AG09319 (cell line): ENCODE data around the gene ACP6.

Experiments used
- DNase-seq: peaks from one replicate; pipeline ENCODE4 v3.0.0-alpha.2; 2010; ENCODE audit warnings: low read depth; ENCODE audit errors: extremely low read depth
- CTCF ChIP-seq: IDR thresholded peaks from 2 replicates; pipeline ENCODE4 v1.5.1; 2011; ENCODE audit warnings: low read depth, mild to moderate bottlenecking, inconsistent platforms, low read length, moderate library complexity

ACP6 gene

GRCh38 chr1:147627435-147628110, 42.8 kb downstream of the ACP6 start:
- peak; percentile 99 for TF ChIP-seq CTCF
- peak; percentile 18 for DNase-seq

- no peak for TF ChIP-seq CTCF
Measured at GRCh38 chr1:147626739-147627138, 43.6 kb downstream of the ACP6 start.

GRCh38 chr1:147626291-147626690, 44.0 kb downstream of the ACP6 start:
- TF ChIP-seq CTCF = no peak

More at GRCh38 chr1:147626739-147627138, 43.6 kb downstream of the ACP6 start:
- no peak for DNase-seq

GRCh38 chr1:147625362-147625995, 44.8 kb downstream of the ACP6 start:
- no peak for TF ChIP-seq CTCF
- DNase-seq = no peak

More at GRCh38 chr1:147626291-147626690, 44.0 kb downstream of the ACP6 start:
- DNase-seq = no peak

- no peak for DNase-seq
- TF ChIP-seq CTCF = no peak
Measured at GRCh38 chr1:147624529-147624928, 45.8 kb downstream of the ACP6 start.

GRCh38 chr1:147624011-147624410, 46.3 kb downstream of the ACP6 start:
- TF ChIP-seq CTCF = no peak

GRCh38 chr1:147622731-147623130, 47.6 kb downstream of the ACP6 start:
- DNase-seq = no peak
- TF ChIP-seq CTCF = no peak

More at GRCh38 chr1:147624011-147624410, 46.3 kb downstream of the ACP6 start:
- DNase-seq = no peak
